Fibroblast of the aortic adventitia (primary cell): ENCODE data around the gene APOL2. TPM values are rescaled to one million over a fixed set of nuclear protein-coding genes. Genes with fewer than 3 reads are reported as not detected.
A peak's percentile ranks its signal among the peaks of the same experiment; 100 is the strongest.
"Not testable (repeated sequence)": the region's sequence is repeated elsewhere in the genome, so short reads cannot be mapped to it uniquely, and the experiment has no call there.

ENCODE experiments used
- DNase-seq: peaks from one replicate; pipeline ENCODE4 v3.0.0-alpha.2; 2010; ENCODE audit warnings: low read depth
- H3K4me3 ChIP-seq: 2 replicates; pipeline ENCODE4 v1.5.1; 2011; ENCODE audit warnings: low read depth, mild to moderate bottlenecking, control low read depth, low read length, moderate library complexity
- total RNA-seq: library from RNA; depleted of rRNA; stranded (reverse); fragments of >200 nt; gene quantifications from 2 replicates; pipeline ENCODE4 v1.2.3, GENCODE V29; 2012; ENCODE audit warnings: low replicate concordance
- TF ChIP-seq, protein P1 (sequence below): IDR thresholded peaks from 2 replicates; pipeline ENCODE4 v1.5.1; 2011; ENCODE audit warnings: mild to moderate bottlenecking, low read length, control low read depth, inconsistent platforms; ENCODE audit not compliant: insufficient read depth

APOL2 gene
- total RNA-seq, 1 donor: 45.2 TPM

DNA sequence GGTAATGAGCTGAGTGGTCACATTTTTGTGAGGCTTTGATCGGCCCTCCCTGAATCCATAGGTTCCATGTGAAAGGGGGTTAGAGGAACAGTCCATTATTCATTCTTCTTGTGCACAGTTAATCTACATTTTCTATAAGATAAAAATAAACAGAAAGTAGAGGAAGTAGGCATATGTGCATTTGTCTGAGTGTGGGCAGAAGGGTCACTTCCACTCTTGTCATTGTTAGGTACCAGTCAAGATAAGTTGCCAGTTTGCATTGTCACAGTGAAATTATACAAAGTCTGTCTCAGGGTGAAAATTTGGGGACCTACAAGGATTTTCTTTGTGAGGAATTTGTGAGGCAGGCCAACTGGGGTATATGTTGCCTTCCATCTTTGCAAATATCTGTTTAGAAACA is 33.1 kb downstream of the APOL2 start:
- no peak overlapping the region for H3K4me3 ChIP-seq
- TF ChIP-seq, protein P1, sequence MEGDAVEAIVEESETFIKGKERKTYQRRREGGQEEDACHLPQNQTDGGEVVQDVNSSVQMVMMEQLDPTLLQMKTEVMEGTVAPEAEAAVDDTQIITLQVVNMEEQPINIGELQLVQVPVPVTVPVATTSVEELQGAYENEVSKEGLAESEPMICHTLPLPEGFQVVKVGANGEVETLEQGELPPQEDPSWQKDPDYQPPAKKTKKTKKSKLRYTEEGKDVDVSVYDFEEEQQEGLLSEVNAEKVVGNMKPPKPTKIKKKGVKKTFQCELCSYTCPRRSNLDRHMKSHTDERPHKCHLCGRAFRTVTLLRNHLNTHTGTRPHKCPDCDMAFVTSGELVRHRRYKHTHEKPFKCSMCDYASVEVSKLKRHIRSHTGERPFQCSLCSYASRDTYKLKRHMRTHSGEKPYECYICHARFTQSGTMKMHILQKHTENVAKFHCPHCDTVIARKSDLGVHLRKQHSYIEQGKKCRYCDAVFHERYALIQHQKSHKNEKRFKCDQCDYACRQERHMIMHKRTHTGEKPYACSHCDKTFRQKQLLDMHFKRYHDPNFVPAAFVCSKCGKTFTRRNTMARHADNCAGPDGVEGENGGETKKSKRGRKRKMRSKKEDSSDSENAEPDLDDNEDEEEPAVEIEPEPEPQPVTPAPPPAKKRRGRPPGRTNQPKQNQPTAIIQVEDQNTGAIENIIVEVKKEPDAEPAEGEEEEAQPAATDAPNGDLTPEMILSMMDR: no peak
- no peak for DNase-seq

DNA sequence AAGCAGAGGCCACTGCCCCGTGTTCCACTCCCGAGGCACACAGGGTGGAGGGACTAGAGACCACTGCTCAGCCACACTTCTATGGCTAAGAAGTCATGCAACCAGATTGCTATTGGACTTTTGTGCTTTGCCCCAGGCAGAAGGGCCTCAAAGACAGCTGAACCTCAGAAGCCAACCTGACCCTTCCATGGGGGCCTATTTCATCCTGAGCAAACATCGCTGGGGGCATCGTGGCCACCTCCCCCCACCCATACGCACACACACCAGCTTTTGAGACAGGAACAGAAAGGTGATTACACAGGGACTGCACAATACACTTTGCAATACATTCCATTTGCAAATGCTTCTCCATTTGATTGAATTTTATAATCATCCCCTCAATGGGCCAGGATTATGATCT is 33.8 kb downstream of the APOL2 start:
- DNase-seq, H3K4me3 ChIP-seq: not testable (repeated sequence)

DNA sequence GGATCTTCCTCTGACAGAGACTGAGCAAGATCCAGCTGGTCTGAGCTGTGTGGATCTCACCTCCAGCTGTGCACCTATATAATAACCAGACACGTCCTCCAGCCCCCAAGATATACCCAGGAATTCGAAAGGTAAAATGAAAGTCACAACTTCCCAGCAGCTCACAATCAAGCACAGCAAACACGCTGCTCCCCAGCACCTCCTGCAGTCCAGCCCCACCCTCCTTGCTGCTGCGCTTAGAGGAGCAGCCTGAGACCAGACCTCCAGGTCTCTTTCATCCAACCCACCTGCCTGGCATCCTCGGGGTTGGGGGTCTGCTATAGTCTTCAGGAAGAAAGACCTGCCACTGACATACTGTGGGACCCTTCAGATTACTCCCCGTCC is 34.7 kb downstream of the APOL2 start:
- no peak overlapping the region for H3K4me3 ChIP-seq
- no peak for DNase-seq
- TF ChIP-seq, protein P1: no peak

DNA sequence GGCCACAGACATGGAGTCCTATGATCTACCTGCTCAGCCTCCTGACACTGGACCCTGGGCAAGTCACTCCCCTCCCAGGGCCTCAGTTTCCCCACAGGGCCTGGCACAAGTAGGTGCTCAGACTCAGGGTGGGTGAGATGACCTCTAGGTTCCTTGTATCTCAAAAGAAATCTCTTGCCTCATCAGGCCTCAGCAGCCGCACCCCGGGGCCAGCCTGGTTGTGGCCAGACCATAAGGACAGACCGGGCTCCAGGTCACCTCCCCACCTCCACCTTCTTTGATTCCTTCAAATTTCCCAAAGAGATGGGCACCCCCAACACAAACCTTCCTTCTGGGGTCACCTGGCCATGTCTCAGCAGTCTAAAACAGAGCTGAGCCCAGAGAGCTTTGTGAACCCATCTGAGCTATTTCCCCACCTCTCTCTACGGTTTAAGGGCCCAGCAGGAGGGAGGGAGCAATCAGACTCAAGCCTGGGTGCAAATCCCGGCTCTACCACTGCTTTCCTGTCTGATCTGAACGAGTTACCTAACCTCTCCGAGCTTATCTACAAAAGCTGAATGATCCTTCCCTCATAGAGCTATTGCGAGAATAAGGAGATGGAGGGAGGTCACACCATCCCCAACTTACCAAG is 35.2 kb downstream of the APOL2 start:
- DNase-seq: no peak
- TF ChIP-seq, protein P1: no peak
- H3K4me3 ChIP-seq: no peak overlapping the region

DNA sequence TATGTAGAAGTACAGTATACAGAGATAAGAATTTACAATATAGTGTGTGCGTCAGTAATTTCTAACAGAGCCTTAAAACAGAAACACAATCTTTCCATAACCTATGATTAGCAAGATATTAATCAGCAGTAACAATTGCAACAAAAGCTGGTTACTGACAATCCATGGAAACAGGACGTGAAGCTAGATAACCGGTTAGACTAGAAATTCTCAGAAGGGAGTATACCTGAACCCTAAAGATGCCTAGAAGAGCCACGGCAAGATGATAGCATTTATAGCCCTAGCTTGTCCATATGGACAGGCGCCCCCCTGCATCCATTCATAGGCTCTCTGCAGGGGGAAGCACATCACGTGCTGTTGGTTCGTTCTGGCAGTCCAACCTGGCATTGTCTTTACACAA is 35.9 kb downstream of the APOL2 start:
- not testable (repeated sequence) for H3K4me3 ChIP-seq, DNase-seq

DNA sequence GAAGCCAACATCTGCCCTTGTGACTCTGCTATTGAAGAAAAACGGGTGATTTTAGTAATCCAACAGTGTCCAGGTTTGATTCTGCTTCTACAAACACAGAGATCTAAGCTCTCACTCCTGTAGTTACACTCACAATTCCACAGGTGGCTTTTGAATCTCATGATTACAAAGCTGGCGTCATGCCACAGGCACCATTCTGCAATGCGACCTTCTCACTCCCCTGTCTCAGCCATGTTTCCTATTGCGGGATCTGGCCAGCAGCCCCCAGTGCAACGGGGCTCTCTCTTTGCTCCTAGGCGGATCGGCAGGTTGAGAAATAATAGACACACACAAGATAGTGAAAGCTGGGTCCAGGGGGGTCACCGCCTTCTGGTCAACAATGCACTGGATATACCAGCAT is 36.4 kb downstream of the APOL2 start:
- DNase-seq, H3K4me3 ChIP-seq: not testable (repeated sequence)

DNA sequence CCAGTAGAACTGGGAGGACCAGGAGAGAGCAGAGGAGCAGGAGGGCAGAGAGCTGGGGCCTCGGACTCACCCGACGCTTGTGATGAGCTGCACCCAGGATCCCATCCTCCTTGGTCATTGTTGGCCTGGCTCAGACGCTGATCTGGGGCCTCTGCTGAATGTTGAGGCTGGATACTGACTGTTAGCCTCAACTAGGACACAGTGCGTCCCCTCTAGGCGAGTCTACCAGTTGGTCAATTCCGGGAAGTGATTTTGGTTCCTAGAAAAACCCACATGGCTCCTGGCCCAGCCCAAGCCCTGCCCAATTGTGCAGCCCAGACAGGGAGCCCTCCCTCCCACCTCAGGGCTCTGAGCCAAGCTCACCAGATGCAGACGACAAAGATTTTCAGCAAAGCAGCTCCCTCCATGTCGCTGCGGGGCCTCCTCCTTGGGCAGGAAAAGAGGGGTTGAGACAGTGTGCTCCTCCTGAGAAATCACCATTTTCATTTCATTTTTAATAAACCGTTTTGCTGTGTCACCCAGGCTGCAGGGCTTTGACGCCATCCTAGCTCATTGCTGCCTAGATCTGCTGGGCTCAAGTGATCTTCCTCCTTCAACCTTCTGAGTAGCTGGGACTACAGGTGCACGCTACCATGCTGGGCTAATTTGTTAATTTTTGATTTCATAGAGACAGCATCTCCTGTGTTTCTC is 37.6 kb downstream of the APOL2 start, which contains the start of gene APOL4:
APOL4 (minus strand) TSS at position 180 of the 690 bp plus-strand sequence; CDS start at position 105, 75 bp downstream.
- TF ChIP-seq, protein P1: no peak
- peak within 1 kb of the TSS; percentile 48 for H3K4me3 ChIP-seq
- DNase-seq: peak; percentile 79

DNA sequence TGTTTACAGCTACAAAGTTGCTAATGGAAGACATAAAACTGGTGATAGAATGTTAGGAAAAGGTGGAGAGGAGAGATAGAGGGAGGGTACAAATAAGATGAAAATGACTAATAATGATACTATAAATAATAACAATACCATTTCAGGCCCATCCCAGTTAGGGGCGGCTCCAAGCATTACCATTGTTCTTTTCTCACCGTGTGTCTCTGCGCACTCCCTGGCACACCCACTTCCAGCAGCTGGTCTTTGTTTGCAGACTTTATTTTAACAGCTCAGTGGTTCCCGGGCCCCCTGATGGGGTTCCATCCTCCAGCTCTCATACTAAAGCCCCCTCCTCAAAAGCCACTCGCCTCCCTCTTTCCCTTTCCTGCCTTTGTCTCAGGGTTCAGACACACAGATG is 38.3 kb downstream of the APOL2 start:
- DNase-seq: not testable (repeated sequence)
- peak overlapping the region; percentile 48 for H3K4me3 ChIP-seq

- TF ChIP-seq, protein P1: no peak
Observed at GRCh38 chr22:36199001-36199551, 40.3 kb downstream of the APOL2 start.

More at GRCh38 chr22:36199001-36199551, 40.3 kb downstream of the APOL2 start:
- no peak overlapping the region for H3K4me3 ChIP-seq
- no peak for DNase-seq
